Ovary (tissue), 3 donors: ENCODE data around the gene ASB13.

Experiments used
- EP300 ChIP-seq: sonication (generic); formaldehyde crosslinking; IDR thresholded peaks from one replicate; pipeline ENCODE4 v1.6.1; 2017; ENCODE audit warnings: antibody characterized with exemption
- POLR2A ChIP-seq: fragments of 450-650 bp; IDR thresholded peaks from one replicate; pipeline ENCODE4 v1.6.1; 2017; ENCODE audit warnings: antibody characterized with exemption, mild to moderate bottlenecking, moderate library complexity
- TF ChIP-seq, protein P1 (sequence below), 3 donors: fragments of 450-650 bp in 2 of 3; fragments of 200-600 bp in 1 of 3; IDR thresholded peaks; one replicate each; pipeline versions ENCODE4 v1.5.1 to v1.8.0; 2016 to 2022; ENCODE audit warnings: antibody characterized with exemption in 3 of 3, mild to moderate bottlenecking in 1 of 3
- donor health status: DM: no; HTN: no; CAD: no.

GRCh38 chr10:5708356-5708755 is 42.0 kb upstream of the ASB13 start:
- TF ChIP-seq, protein P1, sequence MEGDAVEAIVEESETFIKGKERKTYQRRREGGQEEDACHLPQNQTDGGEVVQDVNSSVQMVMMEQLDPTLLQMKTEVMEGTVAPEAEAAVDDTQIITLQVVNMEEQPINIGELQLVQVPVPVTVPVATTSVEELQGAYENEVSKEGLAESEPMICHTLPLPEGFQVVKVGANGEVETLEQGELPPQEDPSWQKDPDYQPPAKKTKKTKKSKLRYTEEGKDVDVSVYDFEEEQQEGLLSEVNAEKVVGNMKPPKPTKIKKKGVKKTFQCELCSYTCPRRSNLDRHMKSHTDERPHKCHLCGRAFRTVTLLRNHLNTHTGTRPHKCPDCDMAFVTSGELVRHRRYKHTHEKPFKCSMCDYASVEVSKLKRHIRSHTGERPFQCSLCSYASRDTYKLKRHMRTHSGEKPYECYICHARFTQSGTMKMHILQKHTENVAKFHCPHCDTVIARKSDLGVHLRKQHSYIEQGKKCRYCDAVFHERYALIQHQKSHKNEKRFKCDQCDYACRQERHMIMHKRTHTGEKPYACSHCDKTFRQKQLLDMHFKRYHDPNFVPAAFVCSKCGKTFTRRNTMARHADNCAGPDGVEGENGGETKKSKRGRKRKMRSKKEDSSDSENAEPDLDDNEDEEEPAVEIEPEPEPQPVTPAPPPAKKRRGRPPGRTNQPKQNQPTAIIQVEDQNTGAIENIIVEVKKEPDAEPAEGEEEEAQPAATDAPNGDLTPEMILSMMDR (IDR thresholded peaks at IDR 0.05) = no peak
- no peak for TF ChIP-seq EP300
- no peak for TF ChIP-seq POLR2A
